HepG2 (cell line): ENCODE results near the gene SLC25A45. TPM values are rescaled to one million over a fixed set of nuclear protein-coding genes. Genes with fewer than 3 reads are reported as not detected.

Experiments
- ATRX ChIP-seq: sonication (generic); formaldehyde crosslinking; IDR thresholded peaks from 2 replicates; pipeline ENCODE4 v1.4.0; 2020; ENCODE audit warnings: missing genetic modification reagents, borderline replicate concordance
- CEBPB ChIP-seq: IDR thresholded peaks from 2 replicates; pipeline ENCODE4 v1.6.1; 2011; ENCODE audit warnings: low read depth, low read length, improper control_type of control experiment, borderline replicate concordance
- CREBL2 ChIP-seq: sonication (generic); formaldehyde crosslinking; IDR thresholded peaks from 2 replicates; pipeline ENCODE4 v1.8.1; 2023; ENCODE audit warnings: missing genetic modification reagents, mild to moderate bottlenecking, borderline replicate concordance
- ELF3 ChIP-seq: IDR thresholded peaks from 2 replicates; pipeline ENCODE4 v1.6.1; 2016; ENCODE audit warnings: missing genetic modification reagents, missing compliant biosample characterization
- ETV6 ChIP-seq: sonication (generic); formaldehyde crosslinking; conservative IDR thresholded peaks from 2 replicates; pipeline ENCODE4 v1.4.0; 2020; ENCODE audit warnings: missing genetic modification reagents
- FLYWCH1 ChIP-seq: sonication (generic); formaldehyde crosslinking; IDR thresholded peaks from 2 replicates; pipeline ENCODE4 v1.8.1; 2023; ENCODE audit warnings: mild to moderate bottlenecking, missing genetic modification reagents
- FOXJ3 ChIP-seq: sonication (generic); formaldehyde crosslinking; IDR thresholded peaks from 2 replicates; pipeline ENCODE4 v1.4.0; 2020; ENCODE audit warnings: missing genetic modification reagents, mild to moderate bottlenecking, borderline replicate concordance
- HNF4G ChIP-seq, 2 experiments: sonication (generic) in 1 of 2; formaldehyde crosslinking in 1 of 2; IDR thresholded peaks; 2 replicates each; pipeline versions ENCODE4 v1.4.0 to v1.6.1; 2011 to 2020; ENCODE audit warnings: borderline replicate concordance in 2 of 2, low read depth in 2 of 2, mild to moderate bottlenecking in 2 of 2, low read length in 1 of 2, missing genetic modification reagents in 1 of 2, moderate library complexity in 1 of 2
- JDP2 ChIP-seq: sonication (generic); formaldehyde crosslinking; IDR thresholded peaks from 2 replicates; pipeline ENCODE4 v1.8.1; 2022; ENCODE audit warnings: missing genetic modification reagents, borderline replicate concordance
- KAT7 ChIP-seq: IDR thresholded peaks from 2 replicates; pipeline ENCODE4 v1.6.1; 2018; ENCODE audit warnings: borderline replicate concordance, missing compliant biosample characterization
- MZF1 ChIP-seq: sonication (generic); formaldehyde crosslinking; IDR thresholded peaks from 2 replicates; pipeline ENCODE4 v1.8.1; 2023; ENCODE audit warnings: mild to moderate bottlenecking, missing genetic modification reagents, borderline replicate concordance
- NFRKB ChIP-seq: fragments of 450-650 bp; IDR thresholded peaks from 2 replicates; pipeline ENCODE4 v1.6.1; 2017
- NR2C2 ChIP-seq: sonication (generic); formaldehyde crosslinking; IDR thresholded peaks from 2 replicates; pipeline ENCODE4 v1.4.0; 2020; ENCODE audit warnings: missing genetic modification reagents, mild to moderate bottlenecking, moderate library complexity, borderline replicate concordance
- NR2F2 ChIP-seq: IDR thresholded peaks from 2 replicates; pipeline ENCODE4 v1.6.1; 2012; ENCODE audit warnings: low read depth, inconsistent platforms, borderline replicate concordance
- RFXAP ChIP-seq: sonication (generic); formaldehyde crosslinking; IDR thresholded peaks from 2 replicates; pipeline ENCODE4 v1.4.0; 2020; ENCODE audit warnings: missing genetic modification reagents, borderline replicate concordance
- RXRB ChIP-seq: IDR thresholded peaks from 2 replicates; pipeline ENCODE4 v1.6.1; 2016; ENCODE audit warnings: borderline replicate concordance, missing genetic modification reagents, missing compliant biosample characterization
- U2AF1 ChIP-seq: fragments of 200-400 bp; formaldehyde crosslinking; optimal IDR thresholded peaks from 2 replicates; pipeline ENCODE3; 2017; ENCODE audit warnings: mild to moderate bottlenecking, low read depth, low read length
- YEATS4 ChIP-seq: sonication (generic); formaldehyde crosslinking; IDR thresholded peaks from 2 replicates; pipeline ENCODE4 v1.4.0; 2020; ENCODE audit warnings: missing genetic modification reagents, borderline replicate concordance
- ZMYM4 ChIP-seq: sonication (generic); formaldehyde crosslinking; IDR thresholded peaks from 2 replicates; pipeline ENCODE4 v1.8.1; 2023; ENCODE audit warnings: mild to moderate bottlenecking, missing genetic modification reagents
- ZNF274 ChIP-seq: sonication (generic); formaldehyde crosslinking; IDR thresholded peaks from 2 replicates; pipeline ENCODE4 v1.5.1; 2020; ENCODE audit warnings: mild to moderate bottlenecking, missing genetic modification reagents
- ZNF549 ChIP-seq: sonication (generic); formaldehyde crosslinking; IDR thresholded peaks from 2 replicates; pipeline ENCODE4 v1.5.0; 2020; ENCODE audit warnings: missing genetic modification reagents
- ZNF629 ChIP-seq: sonication (generic); formaldehyde crosslinking; conservative IDR thresholded peaks from 2 replicates; pipeline ENCODE4 v1.5.0; 2020; ENCODE audit warnings: missing genetic modification reagents
- ZNF749 ChIP-seq: sonication (generic); formaldehyde crosslinking; IDR thresholded peaks from 2 replicates; pipeline ENCODE4 v1.8.0; 2022; ENCODE audit warnings: mild to moderate bottlenecking, missing genetic modification reagents, moderate library complexity, borderline replicate concordance
- polyA plus RNA-seq, 8 experiments: library from polyadenylated mRNA; depleted of rRNA in 3 of 8; stranded (reverse) in 7 of 8; unstranded in 1 of 8; fragments of >200 nt; fragmentation: Illumina TruSeq in 4 of 8; extraction: Trizol in 4 of 8; gene quantifications; 2 replicates each; pipeline versions ENCODE4 v1.2.1 to v1.2.3, GENCODE V29; 2011 to 2016; ENCODE audit warnings: low read depth in 4 of 8, missing spikeins in 1 of 8, mixed read lengths in 1 of 8; ENCODE audit not compliant: insufficient read depth in 1 of 8
- total RNA-seq, 5 experiments: library from RNA; depleted of rRNA; stranded (reverse); fragments of >200 nt; fragmentation: Illumina TruSeq; extraction: Trizol; gene quantifications; 2 replicates each; pipeline ENCODE4 v1.2.3, GENCODE V29; 2016; ENCODE audit warnings: low read depth in 1 of 5
- TF ChIP-seq, protein P1 (sequence below): sonication (generic); formaldehyde crosslinking; IDR thresholded peaks from 2 replicates; pipeline ENCODE4 v1.5.1; 2020; ENCODE audit warnings: missing genetic modification reagents, mild to moderate bottlenecking, borderline replicate concordance
- TF ChIP-seq, protein P2 (sequence below): sonication (generic); formaldehyde crosslinking; IDR thresholded peaks from 2 replicates; pipeline ENCODE4 v1.4.0; 2020; ENCODE audit warnings: missing genetic modification reagents, borderline replicate concordance

Gene SLC25A45
- total and polyA plus RNA-seq, 2 of the 13 experiments (the other 11 are each of a cell fraction or from before 2014, with no cell fraction given), result 1.2 to 3.4 TPM

- TF ChIP-seq ZNF749 (CRISPR knock-in tag), result no peak
- TF ChIP-seq HNF4G (IDR thresholded peaks at IDR 0.05; ENCODE audit: borderline replicate concordance, low read depth, low read length), result no peak
- TF ChIP-seq HNF4G (CRISPR knock-in tag; IDR thresholded peaks at IDR 0.05; ENCODE audit: borderline replicate concordance, low read depth), result no peak
- no peak for TF ChIP-seq FOXJ3 (CRISPR knock-in tag)
- no peak for TF ChIP-seq CEBPB
- no peak for TF ChIP-seq ZNF274 (CRISPR knock-in tag)
- TF ChIP-seq ATRX (CRISPR knock-in tag), result no peak
- TF ChIP-seq ZNF629, result no peak
- TF ChIP-seq FLYWCH1, result no peak
- TF ChIP-seq, protein P1, sequence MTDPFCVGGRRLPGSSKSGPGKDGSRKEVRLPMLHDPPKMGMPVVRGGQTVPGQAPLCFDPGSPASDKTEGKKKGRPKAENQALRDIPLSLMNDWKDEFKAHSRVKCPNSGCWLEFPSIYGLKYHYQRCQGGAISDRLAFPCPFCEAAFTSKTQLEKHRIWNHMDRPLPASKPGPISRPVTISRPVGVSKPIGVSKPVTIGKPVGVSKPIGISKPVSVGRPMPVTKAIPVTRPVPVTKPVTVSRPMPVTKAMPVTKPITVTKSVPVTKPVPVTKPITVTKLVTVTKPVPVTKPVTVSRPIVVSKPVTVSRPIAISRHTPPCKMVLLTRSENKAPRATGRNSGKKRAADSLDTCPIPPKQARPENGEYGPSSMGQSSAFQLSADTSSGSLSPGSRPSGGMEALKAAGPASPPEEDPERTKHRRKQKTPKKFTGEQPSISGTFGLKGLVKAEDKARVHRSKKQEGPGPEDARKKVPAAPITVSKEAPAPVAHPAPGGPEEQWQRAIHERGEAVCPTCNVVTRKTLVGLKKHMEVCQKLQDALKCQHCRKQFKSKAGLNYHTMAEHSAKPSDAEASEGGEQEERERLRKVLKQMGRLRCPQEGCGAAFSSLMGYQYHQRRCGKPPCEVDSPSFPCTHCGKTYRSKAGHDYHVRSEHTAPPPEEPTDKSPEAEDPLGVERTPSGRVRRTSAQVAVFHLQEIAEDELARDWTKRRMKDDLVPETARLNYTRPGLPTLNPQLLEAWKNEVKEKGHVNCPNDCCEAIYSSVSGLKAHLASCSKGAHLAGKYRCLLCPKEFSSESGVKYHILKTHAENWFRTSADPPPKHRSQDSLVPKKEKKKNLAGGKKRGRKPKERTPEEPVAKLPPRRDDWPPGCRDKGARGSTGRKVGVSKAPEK (CRISPR knock-in tag), result no peak
- no peak for TF ChIP-seq NR2F2
- TF ChIP-seq RFXAP (CRISPR knock-in tag), result no peak
- no peak for TF ChIP-seq ELF3
- no peak for TF ChIP-seq ZMYM4 (CRISPR knock-in tag)
- TF ChIP-seq NR2C2 (CRISPR knock-in tag), result peak; percentile 33; the same call in 1 of the 2 replicates
- no peak for TF ChIP-seq RXRB (CRISPR knock-in tag)
- TF ChIP-seq YEATS4, result no peak
- no peak for TF ChIP-seq ZNF549 (CRISPR knock-in tag)
- 0 out of 2 replicates have a peak, but pooled peaks have one; percentile 46 for TF ChIP-seq ETV6 (CRISPR knock-in tag)
- TF ChIP-seq KAT7, result no peak; the same call in 1 of the 2 replicates
- no peak for TF ChIP-seq U2AF1
- no peak for TF ChIP-seq NFRKB
- TF ChIP-seq MZF1 (CRISPR knock-in tag), result no peak
- TF ChIP-seq JDP2 (CRISPR knock-in tag), result no peak
- TF ChIP-seq CREBL2 (CRISPR knock-in tag), result no peak
- TF ChIP-seq, protein P2, sequence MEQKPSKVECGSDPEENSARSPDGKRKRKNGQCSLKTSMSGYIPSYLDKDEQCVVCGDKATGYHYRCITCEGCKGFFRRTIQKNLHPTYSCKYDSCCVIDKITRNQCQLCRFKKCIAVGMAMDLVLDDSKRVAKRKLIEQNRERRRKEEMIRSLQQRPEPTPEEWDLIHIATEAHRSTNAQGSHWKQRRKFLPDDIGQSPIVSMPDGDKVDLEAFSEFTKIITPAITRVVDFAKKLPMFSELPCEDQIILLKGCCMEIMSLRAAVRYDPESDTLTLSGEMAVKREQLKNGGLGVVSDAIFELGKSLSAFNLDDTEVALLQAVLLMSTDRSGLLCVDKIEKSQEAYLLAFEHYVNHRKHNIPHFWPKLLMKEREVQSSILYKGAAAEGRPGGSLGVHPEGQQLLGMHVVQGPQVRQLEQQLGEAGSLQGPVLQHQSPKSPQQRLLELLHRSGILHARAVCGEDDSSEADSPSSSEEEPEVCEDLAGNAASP (CRISPR knock-in tag), result peak; percentile 15; the same call in 1 of the 2 replicates
These were observed 34.6 kb upstream of the SLC25A45 start (continued) for GRCh38 chr11:65416841-65417701.
